WTC11 (cell line): ENCODE results near the gene RGS1. TPM values are rescaled to one million over a fixed set of nuclear protein-coding genes. Genes with fewer than 3 reads are reported as not detected.

Experiments
- ATAC-seq: fragments of 200-7000 bp; cut with Tn5 transposase; 2 replicates; pipeline ENCODE4 v1.10.0; 2021; ENCODE audit warnings: mild to moderate bottlenecking, moderate library complexity
- CTCF ChIA-PET: fragments of 300-600 bp; sonication (Branson Sonifier 250); formaldehyde crosslinking; loops from one replicate; lab custom pipeline; 2021; ENCODE audit warnings: antibody characterized with exemption; lab: Charles Lee
- POLR2A ChIA-PET: fragments of 350-600 bp; sonication (Branson Sonifier 250); formaldehyde crosslinking; loops from one replicate; lab custom pipeline; 2021; ENCODE audit warnings: antibody characterized with exemption; lab: Charles Lee
- DNase-seq: peaks from one replicate; pipeline ENCODE4 v3.0.0; 2021; ENCODE audit warnings: low spot score
- H3K27ac Mint-ChIP-seq: 2 replicates; pipeline ENCODE4 v1.8.0; 2021; ENCODE audit warnings: mixed read lengths
- H3K27me3 Mint-ChIP-seq: 2 replicates; pipeline ENCODE4 v1.8.0; 2021; ENCODE audit warnings: low read depth, mild to moderate bottlenecking, moderate library complexity, mixed read lengths
- H3K36me3 Mint-ChIP-seq: 2 replicates; pipeline ENCODE4 v1.8.0; 2021; ENCODE audit warnings: mixed read lengths
- H3K4me1 Mint-ChIP-seq: 2 replicates; pipeline ENCODE4 v1.8.0; 2022; ENCODE audit warnings: mixed read lengths
- H3K4me3 Mint-ChIP-seq: 2 replicates; pipeline ENCODE4 v1.8.0; 2021; ENCODE audit warnings: mild to moderate bottlenecking, moderate library complexity, mixed read lengths
- H3K9me3 Mint-ChIP-seq: 2 replicates; pipeline ENCODE4 v1.8.0; 2021; ENCODE audit warnings: mixed read lengths
- CREM ChIP-seq: sonication (generic); formaldehyde crosslinking; IDR thresholded peaks from 2 replicates; pipeline ENCODE4 v1.8.1; 2022; ENCODE audit warnings: mild to moderate bottlenecking, missing genetic modification reagents, moderate library complexity
- FOXK1 ChIP-seq: sonication (generic); formaldehyde crosslinking; IDR thresholded peaks from 2 replicates; pipeline ENCODE4 v1.8.0; 2022; ENCODE audit warnings: mild to moderate bottlenecking, moderate library complexity, missing genetic modification reagents
- MXD4 ChIP-seq: fragments of 250-450 bp; sonication (Bioruptor Pico); IDR thresholded peaks from 2 replicates; pipeline ENCODE4 v1.8.0; 2021; ENCODE audit warnings: mild to moderate bottlenecking, moderate library complexity, borderline replicate concordance
- NFATC4 ChIP-seq: fragments of 250-450 bp; sonication (Bioruptor Pico); IDR thresholded peaks from 2 replicates; pipeline ENCODE4 v1.9.0; 2021; ENCODE audit warnings: mild to moderate bottlenecking
- NR1H2 ChIP-seq: sonication (generic); formaldehyde crosslinking; IDR thresholded peaks from 2 replicates; pipeline ENCODE4 v1.9.0; 2021; ENCODE audit warnings: mild to moderate bottlenecking, moderate library complexity, missing genetic modification reagents
- OVOL2 ChIP-seq: fragments of 250-450 bp; sonication (Bioruptor Pico); IDR thresholded peaks from 2 replicates; pipeline ENCODE4 v1.9.0; 2021; ENCODE audit warnings: mild to moderate bottlenecking, borderline replicate concordance
- RORB ChIP-seq: fragments of 250-450 bp; sonication (Bioruptor Pico); IDR thresholded peaks from 2 replicates; pipeline ENCODE4 v1.9.0; 2021; ENCODE audit warnings: mild to moderate bottlenecking
- SMAD3 ChIP-seq: sonication (generic); formaldehyde crosslinking; IDR thresholded peaks from 2 replicates; pipeline ENCODE4 v1.8.0; 2022; ENCODE audit warnings: missing genetic modification reagents, mild to moderate bottlenecking, borderline replicate concordance
- TP53 ChIP-seq: sonication (generic); formaldehyde crosslinking; IDR thresholded peaks from 2 replicates; pipeline ENCODE4 v1.8.1; 2023; ENCODE audit warnings: mild to moderate bottlenecking, missing genetic modification reagents
- ZNF396 ChIP-seq: fragments of 250-450 bp; sonication (Bioruptor Pico); IDR thresholded peaks from 2 replicates; pipeline ENCODE4 v1.8.0; 2021; ENCODE audit warnings: mild to moderate bottlenecking, moderate library complexity, borderline replicate concordance
- total RNA-seq: library from RNA; stranded (reverse); gene quantifications from 3 replicates; pipeline ENCODE4 v1.2.3, GENCODE V29; 2021
- TF ChIP-seq, protein P1 (sequence below): fragments of 250-450 bp; sonication (Bioruptor Pico); IDR thresholded peaks from 2 replicates; pipeline ENCODE4 v1.9.0; 2021; ENCODE audit warnings: moderate library complexity, mild to moderate bottlenecking, inconsistent platforms, borderline replicate concordance
- TF ChIP-seq, protein P2 (sequence below): sonication (generic); formaldehyde crosslinking; IDR thresholded peaks from 2 replicates; pipeline ENCODE4 v1.8.0; 2022; ENCODE audit warnings: mild to moderate bottlenecking, missing genetic modification reagents
- TF ChIP-seq, protein P3 (sequence below): sonication (generic); formaldehyde crosslinking; IDR thresholded peaks from 2 replicates; pipeline ENCODE4 v1.8.0; 2022; ENCODE audit warnings: mild to moderate bottlenecking, missing genetic modification reagents
- TF ChIP-seq, protein P4 (sequence below): sonication (generic); formaldehyde crosslinking; IDR thresholded peaks from 2 replicates; pipeline ENCODE4 v1.8.0; 2022; ENCODE audit warnings: mild to moderate bottlenecking, missing genetic modification reagents
- TF ChIP-seq, protein P5 (sequence below): sonication (generic); formaldehyde crosslinking; IDR thresholded peaks from 2 replicates; pipeline ENCODE4 v1.8.0; 2022; ENCODE audit warnings: missing genetic modification reagents
- TF ChIP-seq, protein P6 (sequence below): sonication (generic); formaldehyde crosslinking; IDR thresholded peaks from 2 replicates; pipeline ENCODE4 v1.8.1; 2023; ENCODE audit warnings: mild to moderate bottlenecking, missing genetic modification reagents
- TF ChIP-seq, protein P7 (sequence below): fragments of 250-450 bp; sonication (Bioruptor Pico); IDR thresholded peaks from 2 replicates; pipeline ENCODE4 v2.1.2; 2022; ENCODE audit warnings: mild to moderate bottlenecking, moderate library complexity

RGS1 gene
- total RNA-seq, 1 experiment from 2014 or later: 0.22 TPM

DNA sequence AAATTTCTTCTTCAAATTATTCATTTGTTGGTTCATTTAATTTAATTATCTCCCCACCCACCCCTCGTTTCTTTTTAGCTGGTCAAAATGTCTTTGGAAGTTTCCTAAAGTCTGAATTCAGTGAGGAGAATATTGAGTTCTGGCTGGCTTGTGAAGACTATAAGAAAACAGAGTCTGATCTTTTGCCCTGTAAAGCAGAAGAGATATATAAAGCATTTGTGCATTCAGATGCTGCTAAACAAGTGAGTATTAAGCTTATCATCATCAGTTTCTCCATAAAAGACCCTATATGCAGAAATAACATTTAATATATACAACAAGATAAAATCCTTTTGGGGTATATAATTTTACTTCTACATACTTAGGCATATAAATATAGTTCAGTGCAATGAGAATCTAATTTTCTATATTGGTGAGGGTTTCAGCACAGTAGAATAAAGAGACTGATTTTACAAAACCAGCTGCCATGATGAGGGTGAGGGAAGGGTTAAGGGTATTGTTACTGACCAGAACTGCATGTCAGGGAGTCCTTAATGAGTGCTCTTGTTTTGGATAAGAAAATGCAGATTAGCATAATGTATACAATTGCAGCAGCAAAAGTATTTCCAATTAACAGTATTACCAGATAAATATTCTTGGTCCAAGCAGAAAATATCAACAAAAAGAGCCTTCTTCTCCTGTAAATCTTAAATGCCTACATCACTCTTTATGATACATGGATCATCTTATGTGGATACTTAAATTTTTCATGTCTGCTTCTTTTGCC lies 2.8 kb downstream of the RGS1 start:
- DNase-seq: no peak
- TF ChIP-seq, protein P1, sequence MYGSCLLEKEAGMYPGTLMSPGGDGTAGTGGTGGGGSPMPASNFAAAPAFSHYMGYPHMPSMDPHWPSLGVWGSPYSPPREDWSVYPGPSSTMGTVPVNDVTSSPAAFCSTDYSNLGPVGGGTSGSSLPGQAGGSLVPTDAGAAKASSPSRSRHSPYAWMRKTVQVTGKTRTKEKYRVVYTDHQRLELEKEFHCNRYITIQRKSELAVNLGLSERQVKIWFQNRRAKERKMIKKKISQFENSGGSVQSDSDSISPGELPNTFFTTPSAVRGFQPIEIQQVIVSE (CRISPR knock-in tag): no peak
- TF ChIP-seq FOXK1 (CRISPR knock-in tag) (no peak), CREM (CRISPR knock-in tag) (no peak), TP53 (no peak), MXD4 (CRISPR knock-in tag) (no peak), NR1H2 (no peak), OVOL2 (CRISPR knock-in tag) (no peak), ZNF396 (no peak), SMAD3 (CRISPR knock-in tag) (no peak), NFATC4 (no peak), RORB (CRISPR knock-in tag) (no peak)
- TF ChIP-seq, protein P2, sequence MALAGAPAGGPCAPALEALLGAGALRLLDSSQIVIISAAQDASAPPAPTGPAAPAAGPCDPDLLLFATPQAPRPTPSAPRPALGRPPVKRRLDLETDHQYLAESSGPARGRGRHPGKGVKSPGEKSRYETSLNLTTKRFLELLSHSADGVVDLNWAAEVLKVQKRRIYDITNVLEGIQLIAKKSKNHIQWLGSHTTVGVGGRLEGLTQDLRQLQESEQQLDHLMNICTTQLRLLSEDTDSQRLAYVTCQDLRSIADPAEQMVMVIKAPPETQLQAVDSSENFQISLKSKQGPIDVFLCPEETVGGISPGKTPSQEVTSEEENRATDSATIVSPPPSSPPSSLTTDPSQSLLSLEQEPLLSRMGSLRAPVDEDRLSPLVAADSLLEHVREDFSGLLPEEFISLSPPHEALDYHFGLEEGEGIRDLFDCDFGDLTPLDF (CRISPR knock-in tag): no peak
- TF ChIP-seq, protein P3, sequence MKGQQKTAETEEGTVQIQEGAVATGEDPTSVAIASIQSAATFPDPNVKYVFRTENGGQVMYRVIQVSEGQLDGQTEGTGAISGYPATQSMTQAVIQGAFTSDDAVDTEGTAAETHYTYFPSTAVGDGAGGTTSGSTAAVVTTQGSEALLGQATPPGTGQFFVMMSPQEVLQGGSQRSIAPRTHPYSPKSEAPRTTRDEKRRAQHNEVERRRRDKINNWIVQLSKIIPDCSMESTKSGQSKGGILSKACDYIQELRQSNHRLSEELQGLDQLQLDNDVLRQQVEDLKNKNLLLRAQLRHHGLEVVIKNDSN (CRISPR knock-in tag): no peak
- TF ChIP-seq, protein P4, sequence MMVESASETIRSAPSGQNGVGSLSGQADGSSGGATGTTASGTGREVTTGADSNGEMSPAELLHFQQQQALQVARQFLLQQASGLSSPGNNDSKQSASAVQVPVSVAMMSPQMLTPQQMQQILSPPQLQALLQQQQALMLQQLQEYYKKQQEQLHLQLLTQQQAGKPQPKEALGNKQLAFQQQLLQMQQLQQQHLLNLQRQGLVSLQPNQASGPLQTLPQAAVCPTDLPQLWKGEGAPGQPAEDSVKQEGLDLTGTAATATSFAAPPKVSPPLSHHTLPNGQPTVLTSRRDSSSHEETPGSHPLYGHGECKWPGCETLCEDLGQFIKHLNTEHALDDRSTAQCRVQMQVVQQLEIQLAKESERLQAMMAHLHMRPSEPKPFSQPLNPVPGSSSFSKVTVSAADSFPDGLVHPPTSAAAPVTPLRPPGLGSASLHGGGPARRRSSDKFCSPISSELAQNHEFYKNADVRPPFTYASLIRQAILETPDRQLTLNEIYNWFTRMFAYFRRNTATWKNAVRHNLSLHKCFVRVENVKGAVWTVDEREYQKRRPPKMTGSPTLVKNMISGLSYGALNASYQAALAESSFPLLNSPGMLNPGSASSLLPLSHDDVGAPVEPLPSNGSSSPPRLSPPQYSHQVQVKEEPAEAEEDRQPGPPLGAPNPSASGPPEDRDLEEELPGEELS (CRISPR knock-in tag): no peak
- TF ChIP-seq, protein P5, sequence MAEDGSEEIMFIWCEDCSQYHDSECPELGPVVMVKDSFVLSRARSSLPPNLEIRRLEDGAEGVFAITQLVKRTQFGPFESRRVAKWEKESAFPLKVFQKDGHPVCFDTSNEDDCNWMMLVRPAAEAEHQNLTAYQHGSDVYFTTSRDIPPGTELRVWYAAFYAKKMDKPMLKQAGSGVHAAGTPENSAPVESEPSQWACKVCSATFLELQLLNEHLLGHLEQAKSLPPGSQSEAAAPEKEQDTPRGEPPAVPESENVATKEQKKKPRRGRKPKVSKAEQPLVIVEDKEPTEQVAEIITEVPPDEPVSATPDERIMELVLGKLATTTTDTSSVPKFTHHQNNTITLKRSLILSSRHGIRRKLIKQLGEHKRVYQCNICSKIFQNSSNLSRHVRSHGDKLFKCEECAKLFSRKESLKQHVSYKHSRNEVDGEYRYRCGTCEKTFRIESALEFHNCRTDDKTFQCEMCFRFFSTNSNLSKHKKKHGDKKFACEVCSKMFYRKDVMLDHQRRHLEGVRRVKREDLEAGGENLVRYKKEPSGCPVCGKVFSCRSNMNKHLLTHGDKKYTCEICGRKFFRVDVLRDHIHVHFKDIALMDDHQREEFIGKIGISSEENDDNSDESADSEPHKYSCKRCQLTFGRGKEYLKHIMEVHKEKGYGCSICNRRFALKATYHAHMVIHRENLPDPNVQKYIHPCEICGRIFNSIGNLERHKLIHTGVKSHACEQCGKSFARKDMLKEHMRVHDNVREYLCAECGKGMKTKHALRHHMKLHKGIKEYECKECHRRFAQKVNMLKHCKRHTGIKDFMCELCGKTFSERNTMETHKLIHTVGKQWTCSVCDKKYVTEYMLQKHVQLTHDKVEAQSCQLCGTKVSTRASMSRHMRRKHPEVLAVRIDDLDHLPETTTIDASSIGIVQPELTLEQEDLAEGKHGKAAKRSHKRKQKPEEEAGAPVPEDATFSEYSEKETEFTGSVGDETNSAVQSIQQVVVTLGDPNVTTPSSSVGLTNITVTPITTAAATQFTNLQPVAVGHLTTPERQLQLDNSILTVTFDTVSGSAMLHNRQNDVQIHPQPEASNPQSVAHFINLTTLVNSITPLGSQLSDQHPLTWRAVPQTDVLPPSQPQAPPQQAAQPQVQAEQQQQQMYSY (CRISPR knock-in tag): no peak
- TF ChIP-seq, protein P6, sequence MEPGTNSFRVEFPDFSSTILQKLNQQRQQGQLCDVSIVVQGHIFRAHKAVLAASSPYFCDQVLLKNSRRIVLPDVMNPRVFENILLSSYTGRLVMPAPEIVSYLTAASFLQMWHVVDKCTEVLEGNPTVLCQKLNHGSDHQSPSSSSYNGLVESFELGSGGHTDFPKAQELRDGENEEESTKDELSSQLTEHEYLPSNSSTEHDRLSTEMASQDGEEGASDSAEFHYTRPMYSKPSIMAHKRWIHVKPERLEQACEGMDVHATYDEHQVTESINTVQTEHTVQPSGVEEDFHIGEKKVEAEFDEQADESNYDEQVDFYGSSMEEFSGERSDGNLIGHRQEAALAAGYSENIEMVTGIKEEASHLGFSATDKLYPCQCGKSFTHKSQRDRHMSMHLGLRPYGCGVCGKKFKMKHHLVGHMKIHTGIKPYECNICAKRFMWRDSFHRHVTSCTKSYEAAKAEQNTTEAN (CRISPR knock-in tag): no peak
- TF ChIP-seq, protein P7, sequence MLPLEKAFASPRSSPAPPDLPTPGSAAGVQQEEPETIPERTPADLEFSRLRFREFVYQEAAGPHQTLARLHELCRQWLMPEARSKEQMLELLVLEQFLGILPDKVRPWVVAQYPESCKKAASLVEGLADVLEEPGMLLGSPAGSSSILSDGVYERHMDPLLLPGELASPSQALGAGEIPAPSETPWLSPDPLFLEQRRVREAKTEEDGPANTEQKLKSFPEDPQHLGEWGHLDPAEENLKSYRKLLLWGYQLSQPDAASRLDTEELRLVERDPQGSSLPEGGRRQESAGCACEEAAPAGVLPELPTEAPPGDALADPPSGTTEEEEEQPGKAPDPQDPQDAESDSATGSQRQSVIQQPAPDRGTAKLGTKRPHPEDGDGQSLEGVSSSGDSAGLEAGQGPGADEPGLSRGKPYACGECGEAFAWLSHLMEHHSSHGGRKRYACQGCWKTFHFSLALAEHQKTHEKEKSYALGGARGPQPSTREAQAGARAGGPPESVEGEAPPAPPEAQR (CRISPR knock-in tag): no peak
- TF ChIP-seq, all 79 proteins: peak for 0
- ChIA-PET CTCF (interaction anchor here (0.8 to 1.0 kb wide), 2 partner anchors 101 to 104 kb away, joined by 3 read pairs; no protein-coding TSS in a partner anchor), POLR2A (no interaction called here)
- no peaks in the 10 kb centered on the region for H3K36me3 Mint-ChIP-seq
- H3K9me3 Mint-ChIP-seq: no peaks in the 10 kb centered on the region
- no peak for ATAC-seq
- no peak overlapping the region for H3K27ac Mint-ChIP-seq
- H3K27me3 Mint-ChIP-seq: no peaks in the 10 kb centered on the region
- H3K4me1 Mint-ChIP-seq: peaks cover 15% of the 10 kb centered on the region
- no peak overlapping the region for H3K4me3 Mint-ChIP-seq
